GM12878 (cell line): ENCODE results near the gene PROX1. TPM values are rescaled to one million over a fixed set of nuclear protein-coding genes. Genes with fewer than 3 reads are reported as not detected.

Source experiments
- ATAC-seq: fragments of 200-7000 bp; cut with Tn5 transposase; 3 replicates; pipeline ENCODE4 v1.9.1; 2020; ENCODE audit warnings: mild to moderate bottlenecking, moderate library complexity
- BruUV-seq: library from RNA; stranded (reverse); fragments of 400-500 nt; replicated peaks from 2 replicates; lab custom pipeline; 2021; lab: Mats Ljungman, UMichigan
- CTCF ChIA-PET: fragments of 300-600 bp; sonication (Branson Sonifier 250); formaldehyde crosslinking; extraction: SDS; loops from one replicate; lab custom pipeline; 2021; ENCODE audit warnings: inconsistent platforms; lab: Yijun Ruan, JAX
- POLR2A ChIA-PET: fragments of 350-600 bp; formaldehyde crosslinking; extraction: SDS; loops from one replicate; lab custom pipeline; 2021; ENCODE audit warnings: inconsistent platforms; lab: Charles Lee
- RAD21 ChIA-PET: fragments of 300-600 bp; sonication (Branson Sonifier 250); formaldehyde crosslinking; loops from one replicate; lab custom pipeline; 2023; ENCODE audit warnings: antibody characterized with exemption; ENCODE audit not compliant: unreplicated experiment; lab: Charles Lee
- SMC1A ChIA-PET: fragments of 300-600 bp; sonication (Branson Sonifier 250); formaldehyde crosslinking; loops from one replicate; lab custom pipeline; 2023; ENCODE audit not compliant: unreplicated experiment, uncharacterized antibody; lab: Charles Lee
- DNase-seq: peaks from one replicate; pipeline ENCODE4 v3.0.0-alpha.2; 2011; ENCODE audit warnings: low read depth, low spot score
- FAIRE-seq: peaks from 3 replicates; lab custom pipeline; 2011; peaks lifted over from hg19 to GRCh38; lab: Jason Lieb, UNC
- H2AFZ ChIP-seq: 2 replicates; pipeline ENCODE4 v1.6.0; 2011; ENCODE audit warnings: low read depth, low read length, control low read depth; ENCODE audit not compliant: control insufficient read depth
- H3K27ac ChIP-seq: 2 replicates; pipeline ENCODE4 v1.5.1; 2011; ENCODE audit warnings: control low read depth; ENCODE audit not compliant: control insufficient read depth, insufficient read depth
- H3K27me3 ChIP-seq, 2 experiments: replicated peaks in 1 of 2; 2 replicates each; pipeline versions ENCODE4 v1.6.0 to v1.6.1; 2011; ENCODE audit warnings: low read length in 1 of 2; ENCODE audit not compliant: control insufficient read depth in 2 of 2, insufficient read depth in 2 of 2
- H3K36me3 ChIP-seq, 2 experiments: 2 replicates each; pipeline ENCODE4 v1.5.1; 2011; ENCODE audit warnings: low read length in 1 of 2; ENCODE audit not compliant: control insufficient read depth in 2 of 2, insufficient read depth in 2 of 2
- H3K4me1 ChIP-seq: 2 replicates; pipeline ENCODE4 v1.6.1; 2011; ENCODE audit warnings: mild to moderate bottlenecking, low read length, moderate library complexity, mixed read lengths; ENCODE audit not compliant: control insufficient read depth, insufficient read depth
- H3K4me2 ChIP-seq: 2 replicates; pipeline ENCODE4 v1.6.0; 2011; ENCODE audit warnings: control low read depth; ENCODE audit not compliant: control insufficient read depth, insufficient read depth
- H3K4me3 ChIP-seq: fragments of 200-600 bp; sonication (generic); 2 replicates; pipeline ENCODE4 v1.5.1; 2016
- H3K79me2 ChIP-seq: 2 replicates; pipeline ENCODE4 v1.6.0; 2011; ENCODE audit warnings: low read length; ENCODE audit not compliant: control insufficient read depth, insufficient read depth
- H3K9ac ChIP-seq: 2 replicates; pipeline ENCODE4 v1.8.0; 2011; ENCODE audit warnings: low read length, control low read depth, mixed read lengths; ENCODE audit not compliant: control insufficient read depth, insufficient read depth
- H3K9me3 ChIP-seq: replicated peaks from 3 replicates; pipeline ENCODE4 v1.5.1; 2011; ENCODE audit warnings: mild to moderate bottlenecking, low read length; ENCODE audit not compliant: control insufficient read depth, insufficient read depth
- H4K20me1 ChIP-seq: 2 replicates; pipeline ENCODE4 v1.6.0; 2011; ENCODE audit not compliant: control insufficient read depth, insufficient read depth
- EGR1 ChIP-seq, 2 experiments: IDR thresholded peaks; 1 replicate in 1 of 2; 2 replicates in 1 of 2; pipeline ENCODE4 v1.6.1; 2011 to 2012; ENCODE audit warnings: low read depth in 2 of 2, low read length in 2 of 2, borderline replicate concordance in 1 of 2, mild to moderate bottlenecking in 1 of 2, moderate library complexity in 1 of 2
- GATAD2B ChIP-seq: fragments of 450-650 bp; conservative IDR thresholded peaks from 2 replicates; pipeline ENCODE4 v1.6.1; 2017; ENCODE audit warnings: low read depth, mild to moderate bottlenecking, moderate library complexity
- PAX8 ChIP-seq: fragments of 450-650 bp; IDR thresholded peaks from 2 replicates; pipeline ENCODE4 v1.6.1; 2017; ENCODE audit warnings: mild to moderate bottlenecking, moderate library complexity
- RCOR1 ChIP-seq: conservative IDR thresholded peaks from 2 replicates; pipeline ENCODE4 v1.6.1; 2012; ENCODE audit warnings: low read depth, low read length, improper control_type of control experiment
- RUNX3 ChIP-seq: IDR thresholded peaks from 2 replicates; pipeline ENCODE4 v1.6.1; 2012; ENCODE audit warnings: low read length, inconsistent platforms
- ZNF384 ChIP-seq: IDR thresholded peaks from 2 replicates; pipeline ENCODE4 v1.6.1; 2012; ENCODE audit warnings: low read depth, mild to moderate bottlenecking, low read length, improper control_type of control experiment, borderline replicate concordance
- WGBS: methylation state at CpG from one replicate; pipeline ENCODE4 v1.1.6; 2016; ENCODE audit warnings: low lambda C conversion rate; ENCODE audit not compliant: insufficient replicate concordance, insufficient coverage; ENCODE audit errors: missing lambda C conversion rate; 5-methylcytosine and 5-hydroxymethylcytosine counted together
- in situ Hi-C: fragments of 300-500 bp; cut with MboI; formaldehyde crosslinking; loops from 9 replicates; pipeline ENCODE4 v1.14.3; 2018; ENCODE audit warnings: mixed read lengths
- intact Hi-C: fragments of 100-400 bp; cut with micrococcal nuclease; formaldehyde crosslinking; loops from one replicate; pipeline ENCODE4 v1.14.2; 2022; ENCODE audit not compliant: unreplicated experiment
- polyA plus RNA-seq, 11 experiments: library from polyadenylated mRNA; depleted of rRNA in 4 of 11; unstranded in 6 of 11; stranded (reverse) in 5 of 11; fragments of >200 nt; fragmentation: Nextera tagmentation in 4 of 11; fragmentation: Illumina TruSeq in 1 of 11; extraction: Ambion mirVana in 4 of 11; extraction: Trizol in 1 of 11; gene quantifications; 1 replicate in 1 of 11; 2 replicates in 10 of 11; pipeline versions ENCODE4 v1.2.1 to v1.2.3, GENCODE V29; 2011 to 2016; ENCODE audit warnings: inconsistent platforms in 2 of 11, missing spikeins in 2 of 11, low read depth in 1 of 11
- total RNA-seq, 4 experiments: library from RNA; depleted of rRNA in 3 of 4; stranded (reverse); fragments of >200 nt in 3 of 4; fragmentation: Illumina TruSeq in 1 of 4; extraction: Trizol in 1 of 4; gene quantifications; 2 replicates each; pipeline versions ENCODE4 v1.2.1 to v1.2.3, GENCODE V29; 2013 to 2021
- TF ChIP-seq, protein P1 (sequence below): fragments of 450-650 bp; IDR thresholded peaks from 2 replicates; pipeline ENCODE4 v1.6.1; 2017; ENCODE audit warnings: mild to moderate bottlenecking
- TF ChIP-seq, protein P2 (sequence below): fragments of 450-650 bp; IDR thresholded peaks from 2 replicates; pipeline ENCODE4 v1.6.1; 2017; ENCODE audit warnings: borderline replicate concordance

PROX1 gene
- total and polyA plus RNA-seq, 10 of the 15 experiments (the other 5 are each of a cell fraction or from before 2014, with no cell fraction given), result under 0.01 to 0.44 (median 0.03) TPM; not detected in 4

DNA sequence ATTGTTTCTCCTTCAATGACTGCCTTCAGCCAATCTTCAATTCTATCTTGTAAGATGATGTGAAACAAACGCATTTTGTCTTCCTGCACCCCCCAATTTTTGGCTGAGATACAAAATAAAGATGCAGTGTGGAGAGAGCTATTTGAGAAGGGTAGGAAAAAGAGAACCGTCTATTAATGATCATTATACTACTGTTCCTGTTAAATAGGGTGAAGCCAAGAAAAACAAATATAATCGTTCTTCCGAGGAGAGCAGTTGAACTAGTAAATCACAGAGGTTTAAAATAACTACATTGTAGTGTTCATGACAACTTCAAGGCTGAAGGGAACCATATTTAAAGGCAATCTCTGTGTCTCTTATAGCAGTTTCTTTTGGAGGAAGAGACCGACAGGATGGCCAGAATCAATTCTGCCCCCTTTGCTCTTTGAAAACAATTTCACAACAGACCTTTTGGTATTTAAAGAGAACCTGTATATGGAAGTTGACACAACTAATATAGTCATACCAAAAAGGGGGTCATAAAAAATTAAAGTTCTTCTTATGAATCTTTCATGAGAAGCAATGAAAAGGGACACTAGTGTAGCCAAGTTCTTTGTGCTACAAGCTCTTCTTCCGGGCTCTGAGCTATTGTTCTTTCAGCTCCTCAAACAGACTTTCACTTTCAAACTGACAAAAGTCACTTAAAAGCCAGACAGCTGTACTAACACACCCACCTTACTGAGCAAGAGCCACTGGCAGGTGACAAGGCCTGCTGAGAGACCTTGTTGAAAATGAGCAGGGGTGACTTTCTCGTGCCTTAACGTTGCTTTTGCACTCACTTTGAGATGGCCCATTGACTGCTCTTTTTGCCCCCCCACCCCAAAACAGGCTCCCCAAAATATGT, 30.9 kb downstream of the PROX1 start (continued):
- TF ChIP-seq, protein P1, sequence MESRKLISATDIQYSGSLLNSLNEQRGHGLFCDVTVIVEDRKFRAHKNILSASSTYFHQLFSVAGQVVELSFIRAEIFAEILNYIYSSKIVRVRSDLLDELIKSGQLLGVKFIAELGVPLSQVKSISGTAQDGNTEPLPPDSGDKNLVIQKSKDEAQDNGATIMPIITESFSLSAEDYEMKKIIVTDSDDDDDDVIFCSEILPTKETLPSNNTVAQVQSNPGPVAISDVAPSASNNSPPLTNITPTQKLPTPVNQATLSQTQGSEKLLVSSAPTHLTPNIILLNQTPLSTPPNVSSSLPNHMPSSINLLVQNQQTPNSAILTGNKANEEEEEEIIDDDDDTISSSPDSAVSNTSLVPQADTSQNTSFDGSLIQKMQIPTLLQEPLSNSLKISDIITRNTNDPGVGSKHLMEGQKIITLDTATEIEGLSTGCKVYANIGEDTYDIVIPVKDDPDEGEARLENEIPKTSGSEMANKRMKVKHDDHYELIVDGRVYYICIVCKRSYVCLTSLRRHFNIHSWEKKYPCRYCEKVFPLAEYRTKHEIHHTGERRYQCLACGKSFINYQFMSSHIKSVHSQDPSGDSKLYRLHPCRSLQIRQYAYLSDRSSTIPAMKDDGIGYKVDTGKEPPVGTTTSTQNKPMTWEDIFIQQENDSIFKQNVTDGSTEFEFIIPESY, result no peak
- no peak for TF ChIP-seq RCOR1
- TF ChIP-seq GATAD2B, result no peak

DNA sequence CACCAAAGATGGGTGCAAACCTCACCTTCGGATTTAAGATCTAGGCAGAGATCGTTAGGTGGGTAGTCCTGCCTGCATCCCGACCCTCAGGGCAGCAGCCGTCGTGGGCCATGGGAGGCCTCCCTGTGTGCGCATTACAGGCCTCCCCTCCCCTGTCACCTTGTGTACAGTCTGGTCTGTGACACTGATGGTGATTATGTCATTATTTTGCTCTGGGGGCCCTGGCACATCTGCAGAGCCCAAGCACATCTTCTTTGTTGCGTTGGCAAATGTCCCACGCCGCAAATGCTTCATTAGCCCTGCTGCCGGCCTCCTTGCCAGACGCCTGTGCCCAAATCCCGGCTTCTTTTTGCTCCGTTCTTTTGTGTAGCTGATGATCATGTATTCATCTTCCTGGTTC, 31.7 kb downstream of the PROX1 start:
- ChIA-PET POLR2A (no interaction called here), RAD21 (no interaction called here), CTCF (no interaction called here), SMC1A (no interaction called here)
- 60% methylated on average over 12 of the region's 13 CpGs for WGBS
- no peak overlapping the region for H3K9ac ChIP-seq
- intact Hi-C loops, result no loop called here
- no peak overlapping the region for H3K4me2 ChIP-seq
- no TSS peak for BruUV-seq
- no peaks in the 10 kb centered on the region for H3K9me3 ChIP-seq
- H3K4me1 ChIP-seq, result no peaks in the 10 kb centered on the region
- TF ChIP-seq RUNX3 (no peak), ZNF384 (no peak), PAX8 (no peak), EGR1 (IDR thresholded peaks at IDR 0.05; ENCODE audit: borderline replicate concordance in 1 of 2, low read depth in 2 of 2, low read length in 2 of 2) (no peak)
- TF ChIP-seq, protein P2, sequence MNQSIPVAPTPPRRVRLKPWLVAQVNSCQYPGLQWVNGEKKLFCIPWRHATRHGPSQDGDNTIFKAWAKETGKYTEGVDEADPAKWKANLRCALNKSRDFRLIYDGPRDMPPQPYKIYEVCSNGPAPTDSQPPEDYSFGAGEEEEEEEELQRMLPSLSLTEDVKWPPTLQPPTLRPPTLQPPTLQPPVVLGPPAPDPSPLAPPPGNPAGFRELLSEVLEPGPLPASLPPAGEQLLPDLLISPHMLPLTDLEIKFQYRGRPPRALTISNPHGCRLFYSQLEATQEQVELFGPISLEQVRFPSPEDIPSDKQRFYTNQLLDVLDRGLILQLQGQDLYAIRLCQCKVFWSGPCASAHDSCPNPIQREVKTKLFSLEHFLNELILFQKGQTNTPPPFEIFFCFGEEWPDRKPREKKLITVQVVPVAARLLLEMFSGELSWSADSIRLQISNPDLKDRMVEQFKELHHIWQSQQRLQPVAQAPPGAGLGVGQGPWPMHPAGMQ, result no peak
- no peak for ATAC-seq
- no peaks in the 10 kb centered on the region for H4K20me1 ChIP-seq
- no peak for FAIRE-seq
- H2AFZ ChIP-seq, result no peak overlapping the region
- DNase-seq, result no peak
- H3K36me3 ChIP-seq, result no peaks in the 10 kb centered on the region
- in situ Hi-C loops, result no loop called here
- no peaks in the 10 kb centered on the region for H3K79me2 ChIP-seq
- H3K4me3 ChIP-seq, result no peak overlapping the region
- H3K27me3 ChIP-seq, result peaks cover 2 to 4% of the 10 kb centered on the region in 2 experiments; a peak in 1 of 4 replicates
- no peak overlapping the region for H3K27ac ChIP-seq
